HCT116 (cell line): ENCODE data around the gene VAV2. TPM values are rescaled to one million over a fixed set of nuclear protein-coding genes. Genes with fewer than 3 reads are reported as not detected.

Experiments
- ATAC-seq: fragments of 200-7000 bp; cut with Tn5 transposase; 2 replicates; pipeline ENCODE4 v1.9.1; 2020; ENCODE audit warnings: mild to moderate bottlenecking, moderate library complexity
- BruUV-seq: library from RNA; stranded (reverse); fragments of 400-500 nt; replicated peaks from 2 replicates; lab custom pipeline; 2021; lab: Mats Ljungman, UMichigan
- CTCF ChIA-PET: fragments of 300-600 bp; sonication (Branson Sonifier 250); formaldehyde crosslinking; loops from one replicate; lab custom pipeline; 2021; ENCODE audit warnings: antibody characterized with exemption; lab: Charles Lee
- POLR2A ChIA-PET: fragments of 300-600, 350-600 bp; sonication (Branson Sonifier 250); formaldehyde crosslinking; loops from one replicate; lab custom pipeline; 2021; ENCODE audit warnings: antibody characterized with exemption; lab: Charles Lee
- RAD21 ChIA-PET, 2 experiments: fragments of 300-600 bp; sonication (Branson Sonifier 250); formaldehyde crosslinking; loops; one replicate each; lab custom pipeline; 2023; ENCODE audit warnings: low total read pairs in 2 of 2; ENCODE audit not compliant: uncharacterized antibody in 2 of 2, unreplicated experiment in 2 of 2, low non-redundant PET in 1 of 2; lab: Charles Lee
- DNase-seq: peaks from one replicate; pipeline ENCODE4 v3.0.0-alpha.2; 2010; ENCODE audit warnings: low read depth, low spot score
- H2AFZ ChIP-seq: fragments of 200-600 bp; shearing (Covaris generic), sonication (generic); 2 replicates; pipeline ENCODE4 v1.6.1; 2017; ENCODE audit warnings: low read depth, mixed run types, mixed read lengths, antibody characterized with exemption, low read length; ENCODE audit not compliant: poor library complexity, severe bottlenecking
- H3K27ac ChIP-seq: 2 replicates; pipeline ENCODE4 v1.5.1; 2012; ENCODE audit warnings: low read depth, low read length
- H3K27me3 ChIP-seq: fragments of 200-600 bp; sonication (generic); 2 replicates; pipeline ENCODE4 v1.6.1; 2016; ENCODE audit warnings: mixed run types, low read length, mixed read lengths; ENCODE audit not compliant: insufficient read depth
- H3K36me3 ChIP-seq, 2 experiments: fragments of 200-500 bp in 1 of 2; fragments of 200-600 bp in 1 of 2; sonication (Bioruptor generic) in 1 of 2; sonication (generic) in 1 of 2; 2 replicates each; pipeline versions ENCODE4 v1.5.1 to v1.6.1; 2014 to 2016; ENCODE audit warnings: low read length in 2 of 2, inconsistent platforms in 1 of 2, mixed read lengths in 1 of 2, mixed run types in 1 of 2; ENCODE audit not compliant: insufficient read depth in 2 of 2, control insufficient read depth in 1 of 2
- H3K4me1 ChIP-seq, 2 experiments: fragments of 200-600 bp in 1 of 2; sonication (generic) in 1 of 2; 2 replicates each; pipeline versions ENCODE4 v1.5.1 to v1.6.1; 2012 to 2017; ENCODE audit warnings: low read length in 2 of 2, inconsistent platforms in 1 of 2, mild to moderate bottlenecking in 1 of 2, mixed read lengths in 1 of 2, mixed run types in 1 of 2, moderate library complexity in 1 of 2; ENCODE audit not compliant: insufficient read depth in 2 of 2, control insufficient read depth in 1 of 2
- H3K4me2 ChIP-seq: fragments of 200-600 bp; sonication (generic); 2 replicates; pipeline ENCODE4 v1.6.1; 2017; ENCODE audit warnings: mixed run types, low read length, mixed read lengths
- H3K4me3 ChIP-seq, 2 experiments: fragments of 200-600 bp in 1 of 2; sonication (generic) in 1 of 2; replicated peaks in 1 of 2; 2 replicates each; pipeline ENCODE4 v1.5.1; 2011 to 2016; ENCODE audit warnings: low read length in 2 of 2, control low read depth in 1 of 2, low read depth in 1 of 2, mild to moderate bottlenecking in 1 of 2, mixed read lengths in 1 of 2, mixed run types in 1 of 2
- H3K79me2 ChIP-seq: fragments of 200-600 bp; sonication (generic); 2 replicates; pipeline ENCODE4 v1.6.1; 2017; ENCODE audit warnings: mild to moderate bottlenecking, mixed run types, low read length, moderate library complexity, mixed read lengths; ENCODE audit not compliant: insufficient read depth
- H3K9ac ChIP-seq: fragments of 200-600 bp; sonication (generic); 2 replicates; pipeline ENCODE4 v1.6.1; 2016; ENCODE audit warnings: low read length, mixed read lengths
- H3K9me2 ChIP-seq: fragments of 200-600 bp; sonication (generic), shearing (Covaris generic); 2 replicates; pipeline ENCODE4 v1.6.1; 2017; ENCODE audit warnings: mixed run types, mild to moderate bottlenecking, moderate library complexity; ENCODE audit not compliant: insufficient read depth
- H3K9me3 ChIP-seq, 2 experiments: fragments of 200-500 bp in 1 of 2; fragments of 200-600 bp in 1 of 2; sonication (Bioruptor generic) in 1 of 2; sonication (generic) in 1 of 2; 2 replicates each; pipeline ENCODE4 v1.6.1; 2014 to 2017; ENCODE audit warnings: low read length in 2 of 2, mixed read lengths in 2 of 2, inconsistent platforms in 1 of 2, low read depth in 1 of 2, mild to moderate bottlenecking in 1 of 2, mixed run types in 1 of 2, moderate library complexity in 1 of 2; ENCODE audit not compliant: control insufficient read depth in 1 of 2, insufficient read depth in 1 of 2
- H4K20me1 ChIP-seq: fragments of 200-600 bp; sonication (generic), shearing (Covaris generic); 2 replicates; pipeline ENCODE4 v1.6.1; 2017; ENCODE audit warnings: mixed run types, mild to moderate bottlenecking, moderate library complexity; ENCODE audit not compliant: insufficient read depth
- EZH2 ChIP-seq: fragments of 200-600 bp; sonication (generic); IDR thresholded peaks from 2 replicates; pipeline ENCODE4 v1.6.1; 2017; ENCODE audit warnings: antibody characterized with exemption, mixed run types
- EZH2phosphoT487 ChIP-seq: fragments of 200-600 bp; IDR thresholded peaks from 2 replicates; pipeline ENCODE4 v1.6.1; 2018; ENCODE audit warnings: antibody characterized with exemption, borderline replicate concordance
- MAX ChIP-seq: IDR thresholded peaks from 2 replicates; pipeline ENCODE4 v1.6.1; 2012
- POLR2A ChIP-seq: IDR thresholded peaks from 2 replicates; pipeline ENCODE4 v1.7.0; 2011; ENCODE audit warnings: borderline replicate concordance; ENCODE audit not compliant: insufficient read depth, insufficient read length; ENCODE audit errors: extremely low read depth
- POLR2AphosphoS5 ChIP-seq: IDR thresholded peaks from 2 replicates; pipeline ENCODE4 v1.6.1; 2011; ENCODE audit warnings: mild to moderate bottlenecking, low read depth, low read length, moderate library complexity
- RAD21 ChIP-seq: IDR thresholded peaks from 2 replicates; pipeline ENCODE4 v1.6.1; 2012; ENCODE audit warnings: low read depth, mild to moderate bottlenecking
- SP1 ChIP-seq: IDR thresholded peaks from 2 replicates; pipeline ENCODE4 v1.6.1; 2012; ENCODE audit warnings: low read depth
- TCF7L2 ChIP-seq: IDR thresholded peaks from 2 replicates; pipeline ENCODE4 v1.7.0; 2011; ENCODE audit warnings: borderline replicate concordance, inconsistent platforms; ENCODE audit not compliant: insufficient read depth, insufficient read length; ENCODE audit errors: extremely low read depth
- YY1 ChIP-seq: IDR thresholded peaks from 2 replicates; pipeline ENCODE4 v1.6.1; 2011; ENCODE audit warnings: low read length, low read depth, moderate library complexity, mild to moderate bottlenecking; ENCODE audit not compliant: insufficient replicate concordance; ENCODE audit errors: extremely low read depth
- ZBTB33 ChIP-seq: IDR thresholded peaks from 2 replicates; pipeline ENCODE4 v1.6.1; 2011; ENCODE audit warnings: mild to moderate bottlenecking, low read length, moderate library complexity; ENCODE audit not compliant: insufficient replicate concordance; ENCODE audit errors: extremely low read depth
- ZFX ChIP-seq: fragments of 450-650 bp; IDR thresholded peaks from 2 replicates; pipeline ENCODE4 v1.6.1; 2017
- ZNF274 ChIP-seq: fragments of 200-500 bp; sonication (Bioruptor generic); IDR thresholded peaks from 2 replicates; pipeline ENCODE4 v1.6.1; 2014; ENCODE audit warnings: mild to moderate bottlenecking, low read depth, low read length, inconsistent platforms
- intact Hi-C: fragments of 100-400 bp; cut with micrococcal nuclease; formaldehyde crosslinking; loops from 2 replicates; pipeline ENCODE4 v1.10.0; 2022
- total RNA-seq: library from RNA; stranded (reverse); gene quantifications from one replicate; pipeline ENCODE4 v1.2.1, GENCODE V29; 2021; ENCODE audit not compliant: unreplicated experiment
- TF ChIP-seq, protein P1 (sequence below): IDR thresholded peaks from 2 replicates; pipeline ENCODE4 v1.6.1; 2012
- TF ChIP-seq, protein P2 (sequence below), 3 experiments: fragments of 200-600 bp in 1 of 3; sonication (generic) in 1 of 3; IDR thresholded peaks in 2 of 3; conservative IDR thresholded peaks in 1 of 3; 2 replicates each; pipeline ENCODE4 v1.5.1; 2012 to 2017; ENCODE audit warnings: low read depth in 2 of 3, low read length in 2 of 3, antibody characterized with exemption in 1 of 3, borderline replicate concordance in 1 of 3, control low read depth in 1 of 3, mild to moderate bottlenecking in 1 of 3, mixed read lengths in 1 of 3, mixed run types in 1 of 3, moderate library complexity in 1 of 3; ENCODE audit not compliant: insufficient read depth in 1 of 3

VAV2 gene
- total RNA-seq, 1 experiment from 2014 or later = 33.2 TPM

GRCh38 chr9:133813749-133814585, 178.2 kb downstream of the VAV2 start:
- ChIA-PET CTCF (no interaction called here), POLR2A (no interaction called here), RAD21 (no interaction called here)
- Histone ChIP-seq H3K36me3 (no peaks in the 10 kb centered on the region), H2AFZ (no peak overlapping the region), H3K27ac (no peak overlapping the region), H3K9ac (no peak overlapping the region), H3K79me2 (no peaks in the 10 kb centered on the region), H3K4me3 (no peak overlapping the region), H3K4me2 (no peak overlapping the region), H3K9me3 (no peaks in the 10 kb centered on the region), H4K20me1 (no peaks in the 10 kb centered on the region), H3K27me3 (no peaks in the 10 kb centered on the region), H3K9me2 (no peaks in the 10 kb centered on the region), H3K4me1 (no peaks in the 10 kb centered on the region)
- intact Hi-C loops = no loop called here
- ATAC-seq (no peak), DNase-seq (no peak)
- BruUV-seq = no TSS peak
- no peak for TF ChIP-seq RAD21
- TF ChIP-seq ZNF274 = no peak
- TF ChIP-seq ZFX = no peak
- TF ChIP-seq POLR2A = no peak
- TF ChIP-seq TCF7L2 = no peak
- TF ChIP-seq MAX = no peak
- no peak for TF ChIP-seq POLR2AphosphoS5
- TF ChIP-seq ZBTB33 = no peak
- TF ChIP-seq EZH2 = no peak
- no peak for TF ChIP-seq YY1
- TF ChIP-seq SP1 = no peak
- no peak for TF ChIP-seq EZH2phosphoT487
- TF ChIP-seq, protein P1, sequence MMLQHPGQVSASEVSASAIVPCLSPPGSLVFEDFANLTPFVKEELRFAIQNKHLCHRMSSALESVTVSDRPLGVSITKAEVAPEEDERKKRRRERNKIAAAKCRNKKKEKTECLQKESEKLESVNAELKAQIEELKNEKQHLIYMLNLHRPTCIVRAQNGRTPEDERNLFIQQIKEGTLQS = no peak
- TF ChIP-seq, protein P2, sequence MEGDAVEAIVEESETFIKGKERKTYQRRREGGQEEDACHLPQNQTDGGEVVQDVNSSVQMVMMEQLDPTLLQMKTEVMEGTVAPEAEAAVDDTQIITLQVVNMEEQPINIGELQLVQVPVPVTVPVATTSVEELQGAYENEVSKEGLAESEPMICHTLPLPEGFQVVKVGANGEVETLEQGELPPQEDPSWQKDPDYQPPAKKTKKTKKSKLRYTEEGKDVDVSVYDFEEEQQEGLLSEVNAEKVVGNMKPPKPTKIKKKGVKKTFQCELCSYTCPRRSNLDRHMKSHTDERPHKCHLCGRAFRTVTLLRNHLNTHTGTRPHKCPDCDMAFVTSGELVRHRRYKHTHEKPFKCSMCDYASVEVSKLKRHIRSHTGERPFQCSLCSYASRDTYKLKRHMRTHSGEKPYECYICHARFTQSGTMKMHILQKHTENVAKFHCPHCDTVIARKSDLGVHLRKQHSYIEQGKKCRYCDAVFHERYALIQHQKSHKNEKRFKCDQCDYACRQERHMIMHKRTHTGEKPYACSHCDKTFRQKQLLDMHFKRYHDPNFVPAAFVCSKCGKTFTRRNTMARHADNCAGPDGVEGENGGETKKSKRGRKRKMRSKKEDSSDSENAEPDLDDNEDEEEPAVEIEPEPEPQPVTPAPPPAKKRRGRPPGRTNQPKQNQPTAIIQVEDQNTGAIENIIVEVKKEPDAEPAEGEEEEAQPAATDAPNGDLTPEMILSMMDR (IDR thresholded peaks at IDR 0.05 in 2 of 3, conservative IDR thresholded peaks at IDR 0.05 in 1 of 3; ENCODE audit: borderline replicate concordance in 1 of 3, insufficient read depth in 1 of 3, low read depth in 2 of 3, low read length in 2 of 3) = no peak
